GM12878 (cell line): Measurements from ENCODE around the gene HCRTR2. TPM values are rescaled to one million over a fixed set of nuclear protein-coding genes. Genes with fewer than 3 reads are reported as not detected.

ENCODE experiments used
- ATAC-seq: fragments of 200-7000 bp; cut with Tn5 transposase; 3 replicates; pipeline ENCODE4 v1.9.1; 2020; ENCODE audit warnings: mild to moderate bottlenecking, moderate library complexity
- BruUV-seq: library from RNA; stranded (reverse); fragments of 400-500 nt; replicated peaks from 2 replicates; lab custom pipeline; 2021; lab: Mats Ljungman, UMichigan
- CTCF ChIA-PET: fragments of 300-600 bp; sonication (Branson Sonifier 250); formaldehyde crosslinking; extraction: SDS; loops from one replicate; lab custom pipeline; 2021; ENCODE audit warnings: inconsistent platforms; lab: Yijun Ruan, JAX
- POLR2A ChIA-PET: fragments of 350-600 bp; formaldehyde crosslinking; extraction: SDS; loops from one replicate; lab custom pipeline; 2021; ENCODE audit warnings: inconsistent platforms; lab: Charles Lee
- RAD21 ChIA-PET: fragments of 300-600 bp; sonication (Branson Sonifier 250); formaldehyde crosslinking; loops from one replicate; lab custom pipeline; 2023; ENCODE audit warnings: antibody characterized with exemption; ENCODE audit not compliant: unreplicated experiment; lab: Charles Lee
- SMC1A ChIA-PET: fragments of 300-600 bp; sonication (Branson Sonifier 250); formaldehyde crosslinking; loops from one replicate; lab custom pipeline; 2023; ENCODE audit not compliant: unreplicated experiment, uncharacterized antibody; lab: Charles Lee
- DNase-seq: peaks from one replicate; pipeline ENCODE4 v3.0.0-alpha.2; 2011; ENCODE audit warnings: low read depth, low spot score
- FAIRE-seq: peaks from 3 replicates; lab custom pipeline; 2011; peaks lifted over from hg19 to GRCh38; lab: Jason Lieb, UNC
- H2AFZ ChIP-seq: 2 replicates; pipeline ENCODE4 v1.6.0; 2011; ENCODE audit warnings: low read depth, low read length, control low read depth; ENCODE audit not compliant: control insufficient read depth
- H3K27ac ChIP-seq: 2 replicates; pipeline ENCODE4 v1.5.1; 2011; ENCODE audit warnings: control low read depth; ENCODE audit not compliant: control insufficient read depth, insufficient read depth
- H3K27me3 ChIP-seq, 2 experiments: replicated peaks in 1 of 2; 2 replicates each; pipeline versions ENCODE4 v1.6.0 to v1.6.1; 2011; ENCODE audit warnings: low read length in 1 of 2; ENCODE audit not compliant: control insufficient read depth in 2 of 2, insufficient read depth in 2 of 2
- H3K36me3 ChIP-seq, 2 experiments: 2 replicates each; pipeline ENCODE4 v1.5.1; 2011; ENCODE audit warnings: low read length in 1 of 2; ENCODE audit not compliant: control insufficient read depth in 2 of 2, insufficient read depth in 2 of 2
- H3K4me1 ChIP-seq: 2 replicates; pipeline ENCODE4 v1.6.1; 2011; ENCODE audit warnings: mild to moderate bottlenecking, low read length, moderate library complexity, mixed read lengths; ENCODE audit not compliant: control insufficient read depth, insufficient read depth
- H3K4me2 ChIP-seq: 2 replicates; pipeline ENCODE4 v1.6.0; 2011; ENCODE audit warnings: control low read depth; ENCODE audit not compliant: control insufficient read depth, insufficient read depth
- H3K4me3 ChIP-seq: fragments of 200-600 bp; sonication (generic); 2 replicates; pipeline ENCODE4 v1.5.1; 2016
- H3K79me2 ChIP-seq: 2 replicates; pipeline ENCODE4 v1.6.0; 2011; ENCODE audit warnings: low read length; ENCODE audit not compliant: control insufficient read depth, insufficient read depth
- H3K9ac ChIP-seq: 2 replicates; pipeline ENCODE4 v1.8.0; 2011; ENCODE audit warnings: low read length, control low read depth, mixed read lengths; ENCODE audit not compliant: control insufficient read depth, insufficient read depth
- H3K9me3 ChIP-seq: replicated peaks from 3 replicates; pipeline ENCODE4 v1.5.1; 2011; ENCODE audit warnings: mild to moderate bottlenecking, low read length; ENCODE audit not compliant: control insufficient read depth, insufficient read depth
- H4K20me1 ChIP-seq: 2 replicates; pipeline ENCODE4 v1.6.0; 2011; ENCODE audit not compliant: control insufficient read depth, insufficient read depth
- BCL11A ChIP-seq: IDR thresholded peaks from 2 replicates; pipeline ENCODE4 v1.6.1; 2011; ENCODE audit warnings: low read depth, low read length
- ESRRA ChIP-seq: IDR thresholded peaks from 2 replicates; pipeline ENCODE4 v1.6.1; 2012; ENCODE audit warnings: mild to moderate bottlenecking, low read length, improper control_type of control experiment
- ETV6 ChIP-seq, 2 experiments: fragments of 450-650 bp in 1 of 2; IDR thresholded peaks in 1 of 2; conservative IDR thresholded peaks in 1 of 2; 2 replicates each; pipeline ENCODE4 v1.6.1; 2014; ENCODE audit warnings: antibody characterized with exemption in 1 of 2, borderline replicate concordance in 1 of 2, low read depth in 1 of 2, mild to moderate bottlenecking in 1 of 2, moderate library complexity in 1 of 2
- FOS ChIP-seq: IDR thresholded peaks from 3 replicates; pipeline ENCODE4 v1.6.1; 2011; ENCODE audit warnings: borderline replicate concordance; ENCODE audit not compliant: insufficient read length; ENCODE audit errors: extremely low read depth
- GABPA ChIP-seq: IDR thresholded peaks from 2 replicates; pipeline ENCODE4 v1.6.1; 2014; ENCODE audit warnings: antibody characterized with exemption, low read depth, mild to moderate bottlenecking, inconsistent platforms
- KAT2A ChIP-seq: conservative IDR thresholded peaks from 2 replicates; pipeline ENCODE4 v1.6.1; 2011; ENCODE audit warnings: low read depth, low read length; ENCODE audit not compliant: control insufficient read depth
- NR2C2 ChIP-seq: IDR thresholded peaks from 2 replicates; pipeline ENCODE4 v1.6.1; 2011; ENCODE audit warnings: borderline replicate concordance, low read depth; ENCODE audit not compliant: control insufficient read depth, insufficient read length
- SP1 ChIP-seq: IDR thresholded peaks from one replicate; pipeline ENCODE4 v1.6.1; 2011; ENCODE audit warnings: low read depth, low read length
- SPI1 ChIP-seq: IDR thresholded peaks from 2 replicates; pipeline ENCODE4 v1.6.1; 2011; ENCODE audit warnings: low read depth, mild to moderate bottlenecking, low read length, moderate library complexity, borderline replicate concordance; ENCODE audit not compliant: insufficient read depth
- SREBF1 ChIP-seq: IDR thresholded peaks from 2 replicates; pipeline ENCODE4 v1.6.1; 2012; ENCODE audit warnings: mild to moderate bottlenecking, low read length
- TAF1 ChIP-seq: IDR thresholded peaks from 2 replicates; pipeline ENCODE4 v1.6.1; 2011; ENCODE audit warnings: mild to moderate bottlenecking, low read depth, low read length, borderline replicate concordance
- ZNF24 ChIP-seq: fragments of 450-650 bp; IDR thresholded peaks from 2 replicates; pipeline ENCODE4 v1.6.1; 2017; ENCODE audit warnings: antibody characterized with exemption, mild to moderate bottlenecking
- WGBS: methylation state at CpG from one replicate; pipeline ENCODE4 v1.1.6; 2016; ENCODE audit warnings: low lambda C conversion rate; ENCODE audit not compliant: insufficient replicate concordance, insufficient coverage; ENCODE audit errors: missing lambda C conversion rate; 5-methylcytosine and 5-hydroxymethylcytosine counted together
- in situ Hi-C: fragments of 300-500 bp; cut with MboI; formaldehyde crosslinking; loops from 9 replicates; pipeline ENCODE4 v1.14.3; 2018; ENCODE audit warnings: mixed read lengths
- intact Hi-C: fragments of 100-400 bp; cut with micrococcal nuclease; formaldehyde crosslinking; loops from one replicate; pipeline ENCODE4 v1.14.2; 2022; ENCODE audit not compliant: unreplicated experiment
- polyA plus RNA-seq, 11 experiments: library from polyadenylated mRNA; depleted of rRNA in 4 of 11; unstranded in 6 of 11; stranded (reverse) in 5 of 11; fragments of >200 nt; fragmentation: Nextera tagmentation in 4 of 11; fragmentation: Illumina TruSeq in 1 of 11; extraction: Ambion mirVana in 4 of 11; extraction: Trizol in 1 of 11; gene quantifications; 1 replicate in 1 of 11; 2 replicates in 10 of 11; pipeline versions ENCODE4 v1.2.1 to v1.2.3, GENCODE V29; 2011 to 2016; ENCODE audit warnings: inconsistent platforms in 2 of 11, missing spikeins in 2 of 11, low read depth in 1 of 11
- total RNA-seq, 4 experiments: library from RNA; depleted of rRNA in 3 of 4; stranded (reverse); fragments of >200 nt in 3 of 4; fragmentation: Illumina TruSeq in 1 of 4; extraction: Trizol in 1 of 4; gene quantifications; 2 replicates each; pipeline versions ENCODE4 v1.2.1 to v1.2.3, GENCODE V29; 2013 to 2021
- TF ChIP-seq, protein P1 (sequence below): fragments of 450-650 bp; IDR thresholded peaks from 2 replicates; pipeline ENCODE4 v1.6.1; 2016; ENCODE audit warnings: mild to moderate bottlenecking
- TF ChIP-seq, protein P2 (sequence below): fragments of 450-650 bp; IDR thresholded peaks from 2 replicates; pipeline ENCODE4 v1.6.1; 2014; ENCODE audit warnings: mild to moderate bottlenecking

The HCRTR2 gene
- total and polyA plus RNA-seq, 10 of the 15 experiments (the other 5 are each of a cell fraction or from before 2014, with no cell fraction given), result not detected

DNA sequence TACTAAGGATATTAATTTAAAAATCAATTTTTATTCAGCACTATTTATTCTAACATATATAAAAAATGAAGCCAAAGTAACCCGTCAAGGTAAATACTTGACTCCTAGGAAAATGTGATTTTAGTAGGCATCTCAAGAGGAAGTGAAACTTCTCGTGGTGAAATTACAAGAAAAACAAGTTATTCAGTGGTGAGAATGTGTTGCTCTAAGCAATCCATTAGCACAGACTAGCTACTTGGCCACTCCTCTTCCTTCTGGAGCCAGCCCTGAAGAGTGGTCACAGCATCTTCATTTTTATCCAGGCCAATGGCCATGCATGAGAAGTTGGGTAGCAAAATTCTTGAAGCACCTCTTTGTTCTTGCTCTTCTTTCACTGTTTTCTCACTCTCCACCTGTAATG, 112.5 kb downstream of the HCRTR2 start:
- Histone ChIP-seq H3K9me3 (no peaks in the 10 kb centered on the region), H3K79me2 (no peaks in the 10 kb centered on the region), H4K20me1 (no peaks in the 10 kb centered on the region), H3K27me3 (no peaks in the 10 kb centered on the region), H3K27ac (no peak overlapping the region), H3K36me3 (no peaks in the 10 kb centered on the region), H2AFZ (no peak overlapping the region), H3K4me1 (no peaks in the 10 kb centered on the region), H3K9ac (no peak overlapping the region), H3K4me2 (no peak overlapping the region), H3K4me3 (no peak overlapping the region)
- 18% methylated on average over 2 of the region's 2 CpGs for WGBS
- ATAC-seq (peak; percentile 52), DNase-seq (no peak), FAIRE-seq (no peak)
- no TSS peak for BruUV-seq
- ChIA-PET SMC1A (interaction anchor here (0.6 kb wide), 1 partner anchor 10 kb away, joined by 3 read pairs; no protein-coding TSS in a partner anchor), RAD21 (interaction anchor here (0.7 kb wide), 1 partner anchor 10 kb away, joined by 3 read pairs; no protein-coding TSS in a partner anchor), CTCF (interaction anchor here (1.6 to 2.5 kb wide), 2 partner anchors 8 to 10 kb away, joined by 8 to 11 read pairs; no protein-coding TSS in a partner anchor), POLR2A (no interaction called here)
- in situ Hi-C loops (loop anchor here (25.0 kb wide), 1 partner anchor 600 kb away; the partner anchor contains the start of gene BMP5), intact Hi-C loops (no loop called here)
- TF ChIP-seq ESRRA, result no peak
- TF ChIP-seq SPI1, result peak; percentile 79

DNA sequence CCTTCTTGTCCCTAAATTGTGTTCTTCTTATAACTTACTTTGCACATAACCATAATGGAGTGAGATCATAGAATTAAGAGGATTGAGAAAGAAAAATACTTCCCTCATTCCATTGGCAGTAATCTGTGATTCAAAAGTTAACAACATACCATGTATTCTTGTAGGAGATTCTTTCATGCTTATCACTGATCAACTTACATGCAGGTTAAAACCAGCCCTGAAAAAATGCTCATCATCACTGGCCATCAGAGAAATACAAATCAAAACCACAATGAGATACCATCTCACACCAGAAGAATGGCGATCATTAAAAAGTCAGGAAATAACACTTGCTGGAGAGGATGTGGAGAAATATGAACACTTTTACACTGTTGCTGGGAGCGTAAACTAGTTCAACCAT, 116.4 kb downstream of the HCRTR2 start:
- H2AFZ ChIP-seq, result no peak overlapping the region
- TF ChIP-seq FOS (no peak), SP1 (no peak), ZNF24 (no peak), KAT2A (no peak), ETV6 (conservative IDR thresholded peaks at IDR 0.05 in 1 of 2, IDR thresholded peaks at IDR 0.05 in 1 of 2; ENCODE audit: borderline replicate concordance in 1 of 2, low read depth in 1 of 2) (no peak), BCL11A (no peak), SREBF1 (no peak), GABPA (no peak), TAF1 (no peak), NR2C2 (no peak)
- TF ChIP-seq, protein P1, sequence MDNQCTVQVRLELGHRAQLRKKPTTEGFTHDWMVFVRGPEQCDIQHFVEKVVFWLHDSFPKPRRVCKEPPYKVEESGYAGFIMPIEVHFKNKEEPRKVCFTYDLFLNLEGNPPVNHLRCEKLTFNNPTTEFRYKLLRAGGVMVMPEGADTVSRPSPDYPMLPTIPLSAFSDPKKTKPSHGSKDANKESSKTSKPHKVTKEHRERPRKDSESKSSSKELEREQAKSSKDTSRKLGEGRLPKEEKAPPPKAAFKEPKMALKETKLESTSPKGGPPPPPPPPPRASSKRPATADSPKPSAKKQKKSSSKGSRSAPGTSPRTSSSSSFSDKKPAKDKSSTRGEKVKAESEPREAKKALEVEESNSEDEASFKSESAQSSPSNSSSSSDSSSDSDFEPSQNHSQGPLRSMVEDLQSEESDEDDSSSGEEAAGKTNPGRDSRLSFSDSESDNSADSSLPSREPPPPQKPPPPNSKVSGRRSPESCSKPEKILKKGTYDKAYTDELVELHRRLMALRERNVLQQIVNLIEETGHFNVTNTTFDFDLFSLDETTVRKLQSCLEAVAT, result no peak
- TF ChIP-seq, protein P2, sequence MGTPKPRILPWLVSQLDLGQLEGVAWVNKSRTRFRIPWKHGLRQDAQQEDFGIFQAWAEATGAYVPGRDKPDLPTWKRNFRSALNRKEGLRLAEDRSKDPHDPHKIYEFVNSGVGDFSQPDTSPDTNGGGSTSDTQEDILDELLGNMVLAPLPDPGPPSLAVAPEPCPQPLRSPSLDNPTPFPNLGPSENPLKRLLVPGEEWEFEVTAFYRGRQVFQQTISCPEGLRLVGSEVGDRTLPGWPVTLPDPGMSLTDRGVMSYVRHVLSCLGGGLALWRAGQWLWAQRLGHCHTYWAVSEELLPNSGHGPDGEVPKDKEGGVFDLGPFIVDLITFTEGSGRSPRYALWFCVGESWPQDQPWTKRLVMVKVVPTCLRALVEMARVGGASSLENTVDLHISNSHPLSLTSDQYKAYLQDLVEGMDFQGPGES, result no peak
- POLR2A ChIA-PET, result no interaction called here
- ATAC-seq, result no peak
- 0% methylated on average over 2 of the region's 2 CpGs for WGBS
- intact Hi-C loops, result no loop called here
- SMC1A ChIA-PET, result no interaction called here
- in situ Hi-C loops, result loop anchor here (25.0 kb wide), 1 partner anchor 597 kb away; the partner anchor contains the start of gene BMP5
- no TSS peak for BruUV-seq
- RAD21 ChIA-PET, result no interaction called here
- H3K4me2 ChIP-seq, result no peak overlapping the region
- no peaks in the 10 kb centered on the region for H3K79me2 ChIP-seq
- H3K36me3 ChIP-seq, result no peaks in the 10 kb centered on the region
- H3K9ac ChIP-seq, result no peak overlapping the region
- FAIRE-seq, result no peak
- no peaks in the 10 kb centered on the region for H3K9me3 ChIP-seq
- H3K27ac ChIP-seq, result no peak overlapping the region
- no peaks in the 10 kb centered on the region for H3K27me3 ChIP-seq
- CTCF ChIA-PET, result no interaction called here
- no peaks in the 10 kb centered on the region for H3K4me1 ChIP-seq
- H4K20me1 ChIP-seq, result no peaks in the 10 kb centered on the region
- no peak overlapping the region for H3K4me3 ChIP-seq
- DNase-seq, result no peak
